Keratinocyte (primary cell): ENCODE measurements around the gene LCA5.

Experiments
- EZH2 ChIP-seq: IDR thresholded peaks from one replicate; pipeline ENCODE4 v1.6.1; 2012; ENCODE audit warnings: inconsistent platforms, mild to moderate bottlenecking, low read length, moderate library complexity
- TF ChIP-seq, protein P1 (sequence below), 3 experiments: IDR thresholded peaks in 1 of 3; conservative IDR thresholded peaks in 1 of 3; optimal IDR thresholded peaks in 1 of 3; 2 replicates in 2 of 3; 3 replicates in 1 of 3; pipeline versions ENCODE3 to v1.5.1; 2011; ENCODE audit warnings: low read length in 3 of 3, mild to moderate bottlenecking in 3 of 3, moderate library complexity in 2 of 3, control low read depth in 1 of 3, inconsistent platforms in 1 of 3; ENCODE audit not compliant: insufficient read depth in 2 of 3; ENCODE audit errors: extremely low read depth in 1 of 3

- TF ChIP-seq, protein P1, sequence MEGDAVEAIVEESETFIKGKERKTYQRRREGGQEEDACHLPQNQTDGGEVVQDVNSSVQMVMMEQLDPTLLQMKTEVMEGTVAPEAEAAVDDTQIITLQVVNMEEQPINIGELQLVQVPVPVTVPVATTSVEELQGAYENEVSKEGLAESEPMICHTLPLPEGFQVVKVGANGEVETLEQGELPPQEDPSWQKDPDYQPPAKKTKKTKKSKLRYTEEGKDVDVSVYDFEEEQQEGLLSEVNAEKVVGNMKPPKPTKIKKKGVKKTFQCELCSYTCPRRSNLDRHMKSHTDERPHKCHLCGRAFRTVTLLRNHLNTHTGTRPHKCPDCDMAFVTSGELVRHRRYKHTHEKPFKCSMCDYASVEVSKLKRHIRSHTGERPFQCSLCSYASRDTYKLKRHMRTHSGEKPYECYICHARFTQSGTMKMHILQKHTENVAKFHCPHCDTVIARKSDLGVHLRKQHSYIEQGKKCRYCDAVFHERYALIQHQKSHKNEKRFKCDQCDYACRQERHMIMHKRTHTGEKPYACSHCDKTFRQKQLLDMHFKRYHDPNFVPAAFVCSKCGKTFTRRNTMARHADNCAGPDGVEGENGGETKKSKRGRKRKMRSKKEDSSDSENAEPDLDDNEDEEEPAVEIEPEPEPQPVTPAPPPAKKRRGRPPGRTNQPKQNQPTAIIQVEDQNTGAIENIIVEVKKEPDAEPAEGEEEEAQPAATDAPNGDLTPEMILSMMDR (optimal IDR thresholded peaks at IDR 0.05 in 1 of 3, IDR thresholded peaks at IDR 0.05 in 1 of 3, conservative IDR thresholded peaks at IDR 0.05 in 1 of 3; ENCODE audit: extremely low read depth in 1 of 3, insufficient read depth in 2 of 3, low read length in 3 of 3) = no peak
- no peak for TF ChIP-seq EZH2
Observed at GRCh38 chr6:79463621-79464050, 73.6 kb downstream of the LCA5 start.
